ENCODE measurements around the gene ZNF774.

ZNF774 gene

DNA sequence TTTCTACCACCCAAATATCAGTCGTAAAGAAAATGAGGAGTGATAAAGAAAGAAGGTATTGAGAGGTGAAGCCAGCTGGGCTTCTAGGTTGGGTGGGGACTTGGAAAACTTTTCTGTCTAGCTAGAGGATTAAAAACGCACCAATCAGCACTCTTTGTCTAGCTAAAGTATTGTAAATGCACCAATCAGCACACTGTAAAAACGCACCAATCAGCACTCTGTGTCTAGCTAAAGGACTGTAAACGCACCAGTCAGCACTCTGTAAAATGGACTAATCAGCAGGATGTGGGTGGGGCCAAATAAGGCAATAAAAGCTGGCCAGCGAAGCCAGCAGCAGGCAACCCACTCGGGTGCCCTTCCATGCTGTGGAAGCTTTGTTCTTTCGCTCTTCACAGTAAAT, 23.0 kb downstream of the ZNF774 start:
- Histone ChIP-seq H3F3A (ENCODE audit: insufficient read depth, low read length) (no peaks in the 10 kb centered on the region), H3K4me2 (ENCODE audit: low read length) (no peak overlapping the region), H3K4me1 (ENCODE audit: insufficient read depth, low read length, severe bottlenecking) (peaks cover 13% of the 10 kb centered on the region), H3K9ac (ENCODE audit: low read length) (no peak overlapping the region), H3K79me2 (ENCODE audit: insufficient read depth, low read length) (no peaks in the 10 kb centered on the region), H2AFZ (ENCODE audit: low read length) (no peak overlapping the region), H3K27ac (ENCODE audit: low read depth, low read length, poor library complexity, severe bottlenecking) (no peak overlapping the region), H3K27me3 (ENCODE audit: insufficient read depth, low read length) (no peaks in the 10 kb centered on the region), H3K9me3 (ENCODE audit: low read length) (peaks cover 19% of the 10 kb centered on the region), H3K9me2 (ENCODE audit: low read depth, low read length) (no peaks in the 10 kb centered on the region), H3K4me3 (ENCODE audit: low read depth, low read length, poor library complexity, severe bottlenecking) (no peak overlapping the region), H4K20me1 (ENCODE audit: insufficient read depth, low read length) (no peaks in the 10 kb centered on the region), H3K36me3 (ENCODE audit: insufficient read depth, low read length) (no peaks in the 10 kb centered on the region)
- TF ChIP-seq CTCF (IDR thresholded peaks at IDR 0.05; ENCODE audit: low read length) (no peak), EZH2 (IDR thresholded peaks at IDR 0.05; ENCODE audit: borderline replicate concordance, low read length) (no peak)

DNA sequence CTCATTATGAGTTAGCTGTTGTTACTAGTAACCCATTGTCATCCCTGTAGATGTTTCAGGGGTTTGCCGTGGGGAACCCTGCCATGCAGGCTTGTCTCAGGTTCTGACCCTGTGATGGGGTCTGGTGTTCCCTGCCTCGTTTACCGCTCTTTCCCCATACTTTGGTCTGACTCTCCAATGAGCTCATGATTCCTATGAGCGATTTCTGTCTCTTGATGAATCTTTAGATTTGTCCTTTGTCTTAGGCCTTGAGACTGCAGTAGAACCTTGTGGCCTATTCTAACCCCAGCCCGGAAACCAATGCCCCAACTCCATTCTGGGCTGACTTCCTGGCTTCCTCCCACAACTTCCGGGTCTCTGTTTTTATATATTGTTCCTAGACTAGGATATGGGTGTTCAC, 24.7 kb downstream of the ZNF774 start:
- no peaks in the 10 kb centered on the region for H3K27me3 ChIP-seq (ENCODE audit: insufficient read depth, low read length)
- H3K9ac ChIP-seq (ENCODE audit: low read length) = no peak overlapping the region
- no peaks in the 10 kb centered on the region for H3K36me3 ChIP-seq (ENCODE audit: insufficient read depth, low read length)
- peaks cover 19% of the 10 kb centered on the region for H3K9me3 ChIP-seq (ENCODE audit: low read length)
- TF ChIP-seq CTCF (IDR thresholded peaks at IDR 0.05; ENCODE audit: low read length) (no peak), EZH2 (IDR thresholded peaks at IDR 0.05; ENCODE audit: borderline replicate concordance, low read length) (no peak)
- no peaks in the 10 kb centered on the region for H3K9me2 ChIP-seq (ENCODE audit: low read depth, low read length)
- no peak overlapping the region for H3K4me3 ChIP-seq (ENCODE audit: low read depth, low read length, poor library complexity, severe bottlenecking)
- H3K4me1 ChIP-seq (ENCODE audit: insufficient read depth, low read length, severe bottlenecking) = peaks cover 4% of the 10 kb centered on the region
- no peaks in the 10 kb centered on the region for H3K79me2 ChIP-seq (ENCODE audit: insufficient read depth, low read length)
- H3K27ac ChIP-seq (ENCODE audit: low read depth, low read length, poor library complexity, severe bottlenecking) = no peak overlapping the region
- H2AFZ ChIP-seq (ENCODE audit: low read length) = peak overlapping the region; percentile 80; the same call in 1 of the 2 replicates
- no peaks in the 10 kb centered on the region for H4K20me1 ChIP-seq (ENCODE audit: insufficient read depth, low read length)
- H3K4me2 ChIP-seq (ENCODE audit: low read length) = no peak overlapping the region
- H3F3A ChIP-seq (ENCODE audit: insufficient read depth, low read length) = no peaks in the 10 kb centered on the region

- no peaks in the 10 kb centered on the region for H3K27me3 ChIP-seq (ENCODE audit: insufficient read depth, low read length)
- H3K36me3 ChIP-seq (ENCODE audit: insufficient read depth, low read length) = no peaks in the 10 kb centered on the region
- no peak overlapping the region for H3K27ac ChIP-seq (ENCODE audit: low read depth, low read length, poor library complexity, severe bottlenecking)
- no peaks in the 10 kb centered on the region for H4K20me1 ChIP-seq (ENCODE audit: insufficient read depth, low read length)
- H2AFZ ChIP-seq (ENCODE audit: low read length) = no peak overlapping the region
- no peak overlapping the region for H3K4me3 ChIP-seq (ENCODE audit: low read depth, low read length, poor library complexity, severe bottlenecking)
- H3K9me3 ChIP-seq (ENCODE audit: low read length) = peaks cover 19% of the 10 kb centered on the region
- peaks cover 4% of the 10 kb centered on the region for H3K4me1 ChIP-seq (ENCODE audit: insufficient read depth, low read length, severe bottlenecking)
- no peaks in the 10 kb centered on the region for H3F3A ChIP-seq (ENCODE audit: insufficient read depth, low read length)
- no peak overlapping the region for H3K4me2 ChIP-seq (ENCODE audit: low read length)
- TF ChIP-seq CTCF (IDR thresholded peaks at IDR 0.05; ENCODE audit: low read length) = no peak
- no peak overlapping the region for H3K9ac ChIP-seq (ENCODE audit: low read length)
- H3K9me2 ChIP-seq (ENCODE audit: low read depth, low read length) = no peaks in the 10 kb centered on the region
- H3K79me2 ChIP-seq (ENCODE audit: insufficient read depth, low read length) = no peaks in the 10 kb centered on the region
Measured at GRCh38 chr15:90379263-90379662, 27.2 kb downstream of the ZNF774 start.
